HG02623 (cell line): ENCODE measurements around the gene PRR9.
"Not testable (repeated sequence)": the region's sequence is repeated elsewhere in the genome, so short reads cannot be mapped to it uniquely, and the experiment has no call there.

Experiments
- ATAC-seq: cut with Tn5 transposase; IDR thresholded peaks from one replicate; pipeline ENCODE4 v1.9.1; 2021; ENCODE audit warnings: moderate library complexity; ENCODE audit not compliant: unreplicated experiment

The PRR9 gene, protein sequence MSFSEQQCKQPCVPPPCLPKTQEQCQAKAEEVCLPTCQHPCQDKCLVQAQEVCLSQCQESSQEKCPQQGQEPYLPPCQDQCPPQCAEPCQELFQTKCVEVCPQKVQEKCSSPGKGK

DNA sequence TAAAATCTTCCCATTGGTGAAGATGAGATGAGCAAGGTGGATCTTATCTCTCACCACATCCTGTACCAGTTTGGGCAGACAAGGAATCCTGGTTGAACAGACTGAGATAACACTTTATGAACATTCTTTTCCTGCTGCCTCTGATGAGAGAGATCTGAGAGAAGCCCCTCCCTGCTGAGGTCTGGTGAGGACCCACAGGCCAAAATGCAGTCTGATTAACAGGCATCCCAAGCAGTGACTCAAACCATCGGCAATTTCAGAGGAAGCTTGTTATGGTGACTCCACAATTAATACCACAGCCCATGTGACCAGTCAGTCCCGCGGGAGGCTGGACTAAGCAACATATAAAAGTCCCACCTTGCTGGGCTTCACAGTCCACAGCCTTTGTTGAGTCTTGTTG lies at the start of gene PRR9:
TSS of gene PRR9 (plus strand) at position 373 of the 400 bp plus-strand sequence. CDS start 561 bp downstream, outside the sequence.
- no peak for ATAC-seq

DNA sequence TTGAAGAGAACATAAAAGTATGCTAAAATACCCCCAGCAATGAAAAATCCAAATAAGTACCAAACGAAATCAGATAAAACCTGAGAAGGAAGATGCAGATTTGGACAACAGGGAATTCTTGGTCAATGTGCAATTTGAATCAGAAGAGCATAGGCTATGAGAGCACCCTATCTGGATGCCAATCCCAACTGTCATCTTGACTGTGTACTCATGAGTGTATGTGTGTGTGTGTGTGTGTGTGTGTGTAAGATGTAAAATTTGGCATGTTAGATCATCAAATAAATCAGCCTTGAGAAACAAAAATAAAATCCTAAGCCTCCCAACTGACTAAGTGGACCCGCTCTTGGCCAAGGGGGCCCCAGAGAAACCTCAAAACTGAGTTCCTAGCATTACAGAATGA lies 48.7 kb upstream of the PRR9 start:
- no peak for ATAC-seq

DNA sequence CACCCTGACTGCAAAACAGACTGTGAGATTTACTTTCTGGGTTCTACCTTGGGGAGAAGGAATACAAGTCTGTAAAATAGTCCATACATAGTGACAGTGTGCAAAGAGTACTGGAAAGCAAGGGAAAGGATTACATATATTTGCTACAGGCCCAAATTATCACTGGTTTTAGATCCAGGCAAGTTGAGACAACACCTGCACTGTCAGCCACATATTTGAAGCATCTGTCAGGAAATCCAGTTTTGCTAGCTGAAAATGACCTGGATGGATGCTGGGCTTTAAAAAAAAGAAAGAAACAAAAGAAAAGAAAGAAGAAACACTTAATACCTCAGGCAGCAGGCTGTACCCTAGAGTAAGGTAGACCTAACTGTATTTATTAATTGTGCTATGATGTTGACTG lies 42.8 kb upstream of the PRR9 start:
- ATAC-seq: no peak

DNA sequence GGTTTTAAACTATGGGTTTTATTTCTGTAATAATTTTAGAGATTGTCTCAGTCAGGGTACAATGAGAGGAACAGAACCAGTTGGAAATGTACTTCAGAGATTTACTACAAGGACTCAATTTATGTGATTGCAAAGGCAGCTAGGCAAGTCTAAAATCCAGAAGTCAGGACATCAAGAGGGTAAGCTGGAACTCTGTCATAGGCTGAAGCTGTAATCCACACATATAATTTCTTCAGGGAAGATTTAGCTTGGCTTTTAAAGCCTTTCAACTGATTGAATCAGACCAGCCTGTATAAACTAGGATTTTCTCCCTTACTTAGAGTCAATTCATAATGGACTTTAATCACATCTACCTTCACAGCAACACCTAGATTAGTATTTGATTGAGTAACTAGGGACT lies 38.5 kb upstream of the PRR9 start:
- ATAC-seq: no peak

DNA sequence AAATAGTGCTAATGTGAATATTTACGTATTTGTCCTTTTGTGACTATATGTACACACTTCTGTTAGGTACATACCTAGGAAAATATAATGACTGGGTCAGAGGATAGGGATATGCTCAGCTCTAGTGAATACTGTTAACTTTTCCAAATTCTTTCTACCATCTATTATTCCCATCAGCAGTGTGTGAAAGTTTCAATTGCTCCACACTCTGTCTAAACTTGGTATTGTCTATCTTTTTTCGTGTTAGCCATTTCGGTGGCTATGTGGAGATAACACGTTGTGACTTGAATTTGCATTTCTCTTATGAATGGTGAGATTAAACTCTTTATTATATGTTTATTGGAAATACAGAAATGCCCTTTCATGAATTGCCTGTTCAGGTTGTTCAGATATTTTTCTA lies 36.8 kb upstream of the PRR9 start:
- ATAC-seq: no peak

DNA sequence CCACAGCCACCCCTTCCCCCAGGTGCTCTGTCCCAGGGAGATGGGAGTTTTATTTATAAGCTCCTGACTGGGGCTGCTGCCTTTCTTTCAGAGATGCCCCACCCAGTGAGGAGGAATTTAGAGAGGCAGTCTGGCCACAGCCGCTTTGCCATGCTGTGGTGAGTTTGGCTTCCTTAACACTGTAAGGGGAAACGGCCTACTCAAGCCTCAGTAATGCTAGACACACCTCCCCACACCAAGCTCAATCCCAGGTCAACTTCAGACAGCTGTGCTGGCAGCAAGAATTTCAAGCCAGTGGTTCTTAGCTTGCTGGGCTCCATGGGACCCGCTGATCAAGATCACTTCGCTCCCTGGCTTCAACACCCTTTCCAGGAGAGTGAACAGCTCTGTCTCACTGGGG lies 29.1 kb upstream of the PRR9 start:
- ATAC-seq: not testable (repeated sequence)

DNA sequence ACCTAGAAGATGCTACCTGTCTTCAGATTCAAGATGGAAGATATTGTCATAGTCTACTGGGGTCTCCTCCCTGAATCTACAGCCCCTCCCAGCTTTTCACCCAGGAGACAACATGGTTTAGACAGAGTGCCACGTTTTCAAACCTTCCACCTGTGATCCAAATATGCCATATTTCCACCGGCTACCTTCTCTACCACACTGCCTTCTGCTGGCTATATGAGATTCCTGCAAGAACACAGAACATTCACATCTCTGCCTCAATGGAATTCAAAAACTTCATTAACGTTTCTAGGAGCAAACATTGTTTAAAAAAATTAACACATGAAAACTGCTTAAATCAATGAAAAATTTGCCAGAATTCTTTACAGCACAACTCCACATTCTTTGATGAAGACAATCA lies 27.0 kb upstream of the PRR9 start:
- ATAC-seq: no peak

DNA sequence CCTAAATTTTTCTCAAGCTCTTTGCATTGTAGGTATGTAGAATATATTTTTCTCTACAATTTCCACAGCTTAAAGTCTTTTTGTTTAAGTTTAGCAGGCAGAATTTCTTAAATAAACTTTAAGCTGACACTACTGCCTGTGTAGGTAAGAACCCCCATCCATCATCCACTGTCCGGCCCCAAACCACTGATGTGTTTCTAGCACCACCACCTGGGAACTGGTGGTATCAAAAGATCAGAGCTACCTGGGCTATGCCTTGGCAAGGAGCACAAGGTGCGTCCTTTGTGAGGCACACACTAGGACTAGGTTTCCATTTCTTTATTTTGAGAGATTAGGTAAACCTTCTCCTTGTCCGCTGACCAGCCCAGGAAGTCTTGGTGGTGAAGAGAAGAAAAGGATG lies 24.7 kb upstream of the PRR9 start:
- ATAC-seq: no peak

DNA sequence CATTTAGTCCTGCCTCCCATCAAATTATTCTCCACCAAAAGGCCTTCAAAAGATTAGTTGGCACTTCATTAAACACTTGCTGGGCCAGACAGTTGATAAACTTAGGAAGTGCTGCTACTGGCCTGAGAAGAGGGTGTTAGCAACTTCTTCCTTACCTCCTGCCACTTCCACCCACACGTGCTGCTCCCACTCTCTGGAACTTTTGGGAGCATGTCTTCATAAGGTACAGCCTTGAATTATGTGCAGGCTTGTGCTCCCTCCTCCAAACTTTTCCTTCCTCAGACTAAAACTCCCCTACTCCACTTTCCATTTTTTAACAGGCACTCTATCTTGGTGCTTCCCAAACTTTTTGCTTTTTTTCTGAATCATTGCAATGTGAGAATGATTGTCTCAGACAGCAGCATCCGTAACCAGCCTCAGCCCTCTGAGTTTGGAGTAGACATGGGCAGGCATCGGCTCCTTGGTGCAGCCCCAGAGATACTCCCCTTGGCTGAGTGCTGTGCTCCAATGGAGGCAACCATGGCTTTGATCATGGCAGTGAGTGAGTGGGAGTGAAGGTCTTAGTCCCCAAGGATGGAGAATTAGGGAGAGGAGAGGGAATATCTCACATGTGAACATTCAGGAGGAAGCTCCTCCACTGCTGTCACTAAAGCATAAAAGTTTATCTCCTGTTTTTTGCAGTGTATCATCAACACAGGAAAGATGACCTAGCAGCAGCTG lies 22.9 kb upstream of the PRR9 start:
- ATAC-seq: no peak

DNA sequence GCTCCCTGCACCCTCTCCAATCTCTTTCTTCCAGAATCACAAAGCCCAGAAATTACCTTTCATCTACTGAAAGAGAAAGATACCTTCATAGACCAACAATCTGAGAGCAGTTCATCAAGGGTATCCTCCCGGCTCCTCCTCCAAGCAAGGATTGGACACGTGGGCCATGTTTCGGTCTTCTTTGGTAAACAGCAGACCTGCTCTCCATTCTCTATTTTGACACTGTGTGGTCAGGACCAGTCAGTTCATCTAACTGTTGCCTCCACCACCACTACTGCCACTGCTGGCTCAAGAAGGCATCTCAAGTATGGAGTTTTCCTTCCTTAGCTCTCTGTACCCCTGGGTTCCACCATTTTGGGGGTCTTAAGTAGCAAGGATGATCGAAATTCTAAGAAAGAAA lies 22.2 kb upstream of the PRR9 start:
- no peak for ATAC-seq

DNA sequence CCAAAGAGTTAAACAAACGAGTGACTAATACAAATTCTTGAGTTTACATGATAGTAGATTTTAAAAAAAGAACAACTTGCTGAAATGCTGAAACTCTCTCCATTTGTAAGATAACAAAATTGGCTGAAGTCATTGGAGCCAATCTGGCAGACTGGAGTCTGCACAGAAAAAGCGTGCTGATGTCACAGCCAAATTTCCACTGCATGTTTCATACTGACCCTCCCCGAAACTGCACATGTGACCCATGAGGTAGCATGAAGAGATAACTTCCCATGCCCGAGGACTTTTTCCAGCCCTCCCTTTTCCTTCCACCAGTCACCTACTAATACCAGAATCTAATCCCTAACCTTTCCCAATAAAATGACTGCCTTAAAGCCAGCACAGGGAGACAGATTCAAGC lies 15.4 kb upstream of the PRR9 start:
- ATAC-seq: no peak

DNA sequence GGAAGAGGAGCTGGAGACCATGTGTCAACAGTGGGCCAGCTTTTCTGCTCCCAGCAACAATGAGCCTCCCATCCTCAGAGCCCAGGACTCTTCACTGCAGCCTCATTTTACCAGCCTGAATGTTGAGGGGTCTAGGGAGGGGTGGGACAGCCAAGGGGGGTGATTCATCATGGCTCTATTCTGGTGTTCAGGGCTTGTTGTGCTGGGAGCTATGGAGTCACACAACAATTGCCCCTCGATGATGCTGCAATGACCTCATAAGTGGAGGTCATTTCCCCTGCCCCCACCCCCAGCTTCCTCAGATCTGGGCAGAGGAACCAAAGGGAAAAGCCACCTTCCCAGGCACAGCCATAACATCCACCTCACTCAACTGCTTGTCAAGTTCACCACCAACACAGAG lies 14.3 kb upstream of the PRR9 start, which contains the start of gene LELP1:
TSS of gene LELP1 (plus strand) at position 301 of the 400 bp plus-strand sequence. CDS start 1,278 bp downstream, outside the sequence.
- ATAC-seq: no peak

DNA sequence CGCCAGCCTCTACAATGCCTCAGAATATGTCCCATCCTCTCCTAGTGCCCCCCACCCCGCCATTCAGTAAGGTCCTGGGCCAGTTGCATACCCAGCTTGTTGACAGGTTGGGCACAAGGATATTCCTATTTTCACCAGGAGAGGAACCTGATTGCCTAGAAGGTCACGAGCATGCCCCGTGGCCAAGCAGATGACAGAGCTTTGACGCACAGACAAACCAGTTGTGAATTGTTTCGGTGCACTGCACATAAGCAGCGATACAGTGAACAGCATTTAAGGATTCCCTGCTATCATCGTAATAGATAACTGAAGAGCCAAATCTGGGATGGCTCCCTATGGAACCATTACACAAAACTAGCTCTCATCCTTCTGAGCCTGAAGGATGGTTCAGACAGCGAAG lies 10.8 kb upstream of the PRR9 start:
- no peak for ATAC-seq

DNA sequence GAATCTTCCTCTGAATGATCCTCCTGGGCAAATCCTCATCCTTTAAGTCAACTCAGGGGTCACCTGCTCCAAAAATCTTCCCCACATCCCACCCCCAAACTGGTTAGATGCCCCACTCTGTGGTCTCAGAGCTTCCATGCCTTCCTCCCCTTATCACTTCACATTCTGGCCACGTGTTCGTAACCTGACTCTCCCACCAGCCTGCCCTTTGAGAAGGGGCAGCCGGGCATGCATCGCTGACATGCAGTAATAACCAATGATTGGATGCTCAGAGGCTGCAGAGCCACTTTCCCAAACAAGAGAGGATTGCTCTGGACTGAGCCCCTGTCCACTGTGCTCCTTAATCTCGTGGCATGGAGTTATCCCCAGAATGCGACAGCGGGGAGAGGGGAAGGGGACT lies 7.2 kb upstream of the PRR9 start:
- ATAC-seq: no peak

DNA sequence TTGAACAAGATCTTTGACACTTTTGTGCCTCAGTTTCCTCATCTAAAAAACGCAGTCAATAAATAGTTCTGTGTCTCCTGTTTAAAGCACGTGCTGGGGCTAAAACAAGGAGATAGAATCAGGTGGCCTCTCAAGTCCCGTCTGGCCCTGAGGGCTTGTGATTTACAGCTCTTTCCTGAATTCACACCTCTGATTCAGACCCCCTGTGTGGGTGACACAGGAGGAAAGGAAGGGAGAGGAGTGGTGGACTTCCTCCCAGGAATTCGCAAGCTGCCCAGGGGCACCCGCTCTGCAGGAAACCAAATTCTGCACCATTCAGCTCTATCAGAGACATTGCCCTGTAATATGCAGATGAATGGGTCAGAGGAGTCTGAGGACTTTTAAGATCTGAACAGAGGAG lies 5.2 kb upstream of the PRR9 start:
- ATAC-seq: no peak

DNA sequence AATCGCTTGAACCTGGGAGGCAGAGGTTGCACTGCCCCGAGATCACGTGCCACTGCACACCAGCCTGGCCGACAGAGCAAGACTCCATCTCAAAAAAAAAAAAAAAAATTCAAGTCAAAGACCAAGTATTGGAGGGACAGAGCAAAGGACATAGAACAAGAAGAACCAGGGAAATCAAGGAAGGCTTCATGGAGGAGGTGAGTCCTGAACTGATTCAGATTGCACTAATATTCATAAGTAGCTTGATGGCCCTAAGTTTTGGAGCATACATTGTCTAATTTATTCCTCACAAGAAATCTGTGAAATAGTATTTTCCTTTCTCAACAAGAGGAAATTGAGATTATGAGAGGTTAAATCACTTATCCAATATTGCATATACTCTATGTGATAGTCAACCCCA lies 3.9 kb upstream of the PRR9 start:
- no peak for ATAC-seq

DNA sequence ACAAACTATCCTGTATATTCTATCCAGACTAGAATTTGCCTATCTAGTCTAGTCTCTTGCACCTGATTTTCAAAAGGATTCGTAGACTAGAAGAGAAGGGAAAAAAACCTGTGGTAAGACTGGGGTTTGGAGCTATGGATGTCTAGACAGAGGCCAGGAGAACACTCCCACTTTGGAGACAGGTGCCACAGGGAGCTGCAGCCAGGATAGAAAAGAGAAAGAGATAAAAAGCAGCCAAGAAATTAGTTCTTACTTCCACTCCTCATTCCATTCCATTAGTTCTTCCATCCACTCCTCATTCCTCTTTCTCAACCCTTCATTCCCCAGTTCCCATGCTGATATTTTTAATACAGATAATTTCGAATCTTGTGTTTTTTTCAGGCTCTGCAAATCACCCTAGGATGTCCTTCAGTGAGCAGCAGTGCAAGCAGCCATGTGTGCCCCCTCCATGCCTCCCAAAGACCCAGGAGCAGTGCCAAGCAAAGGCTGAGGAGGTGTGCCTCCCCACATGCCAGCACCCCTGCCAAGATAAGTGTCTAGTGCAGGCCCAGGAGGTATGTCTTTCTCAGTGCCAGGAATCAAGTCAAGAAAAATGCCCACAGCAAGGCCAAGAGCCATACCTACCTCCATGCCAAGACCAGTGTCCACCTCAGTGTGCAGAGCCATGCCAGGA lies 496 bp downstream of the PRR9 start:
- ATAC-seq: no peak

DNA sequence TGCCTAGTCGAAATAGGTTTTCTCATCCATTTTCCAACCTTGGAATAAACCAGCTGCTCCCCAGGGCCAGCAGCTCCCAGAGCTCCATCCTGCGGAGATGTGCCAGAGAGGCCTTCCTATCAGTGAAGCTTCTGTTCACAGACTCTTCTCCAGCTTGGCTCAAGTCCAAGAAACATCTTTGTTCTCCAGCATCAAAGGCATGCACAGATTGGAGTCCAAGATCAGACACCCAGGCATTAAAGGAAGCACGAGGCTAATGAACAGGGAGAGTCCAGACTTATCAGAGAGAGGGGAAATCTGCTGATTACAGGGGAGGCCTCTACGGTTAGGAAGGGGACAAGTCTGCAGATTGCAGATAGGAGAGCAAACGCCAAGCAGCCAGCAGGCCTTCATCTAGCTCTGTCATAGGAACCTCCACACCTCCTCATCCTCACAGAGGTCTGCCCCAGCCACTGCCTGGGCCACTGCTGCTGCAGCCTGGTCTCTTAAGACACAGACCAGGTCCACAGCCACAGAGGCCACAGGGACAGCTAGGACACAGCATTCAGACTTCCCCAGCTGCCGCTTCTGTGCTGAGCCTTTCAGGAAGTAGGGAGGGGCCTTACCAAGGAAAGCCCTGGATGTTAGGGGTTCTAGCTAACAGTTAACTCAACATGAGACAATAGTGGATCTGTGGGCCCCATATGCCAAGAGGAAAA lies 3.4 kb downstream of the PRR9 start:
- ATAC-seq: no peak

DNA sequence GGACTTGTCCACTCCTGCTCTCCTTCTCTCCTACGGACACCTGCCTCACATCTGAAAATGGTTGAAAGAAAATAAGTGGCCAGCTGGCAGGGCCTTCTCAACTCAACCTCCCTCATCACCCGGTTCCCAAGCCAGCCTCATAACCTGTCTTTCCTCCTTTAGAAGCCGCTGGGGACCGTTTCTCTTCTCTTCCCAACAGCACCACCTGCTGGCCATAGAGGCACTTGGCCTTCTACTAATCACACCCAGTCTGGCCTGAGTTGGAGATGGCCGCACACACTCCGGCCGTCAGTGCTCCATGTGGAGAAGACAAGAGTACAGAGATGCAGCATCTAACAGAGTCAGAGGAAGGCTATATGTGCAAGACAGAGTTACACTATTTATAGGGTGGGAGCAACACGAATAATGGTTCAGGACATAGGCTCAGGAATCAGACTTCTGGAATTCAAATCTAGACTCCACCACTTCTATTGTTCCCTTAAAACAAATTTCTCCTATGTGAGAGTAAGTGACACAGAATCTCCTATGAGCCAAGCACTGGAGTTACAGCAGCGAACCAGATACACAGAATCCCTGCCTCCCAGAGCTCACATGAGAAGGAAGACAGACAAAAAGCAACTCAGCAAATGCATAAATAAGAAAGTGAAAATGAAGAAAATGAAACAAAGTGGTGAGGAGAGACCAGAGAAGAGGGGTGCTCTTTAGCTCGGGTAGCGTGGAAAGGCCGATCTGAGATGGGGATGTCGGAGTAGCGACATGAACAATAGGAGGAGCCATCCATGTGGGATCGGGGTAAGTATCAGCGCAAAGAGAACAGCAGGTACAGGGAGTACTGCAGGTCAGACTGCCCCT lies 5.9 kb downstream of the PRR9 start:
- ATAC-seq: peak; percentile 64

DNA sequence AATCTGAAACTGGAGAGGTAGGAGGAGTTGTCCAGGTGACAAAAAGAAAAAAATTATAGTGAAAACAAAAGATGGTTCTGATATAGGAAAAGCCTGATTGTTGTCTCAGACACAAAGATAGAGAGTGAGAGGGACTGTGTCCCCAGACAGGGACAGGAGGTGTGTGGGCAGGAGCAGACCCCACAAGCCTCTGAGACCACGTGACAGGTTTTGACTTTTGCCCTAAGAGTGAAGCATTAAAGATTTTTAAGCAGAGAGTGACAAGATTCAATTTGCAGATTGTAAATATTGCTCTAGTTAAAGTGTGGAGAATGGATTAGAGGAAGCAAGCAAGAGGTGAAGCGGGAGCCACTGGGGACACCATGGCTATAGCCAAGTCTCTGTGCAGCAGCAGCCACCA lies 10.4 kb downstream of the PRR9 start:
- no peak for ATAC-seq

DNA sequence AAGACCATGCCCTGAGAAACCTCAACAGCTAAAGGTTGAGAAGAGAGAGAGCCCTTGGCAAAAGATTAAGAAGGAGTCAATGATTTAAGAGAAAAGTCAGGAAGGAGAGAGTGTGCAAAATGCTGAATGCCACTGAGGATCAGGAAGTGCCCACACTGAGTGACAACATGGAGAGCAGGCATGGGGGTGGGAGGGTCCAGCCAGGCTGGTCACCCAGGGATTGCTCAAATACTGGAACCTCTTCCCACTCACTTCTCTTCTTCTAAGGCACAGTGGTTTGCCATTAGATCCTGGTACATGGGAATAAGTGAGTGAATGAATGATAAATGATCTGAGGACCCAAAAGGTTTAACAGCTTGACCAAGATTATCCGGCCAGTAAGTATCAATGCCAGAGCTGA lies 11.1 kb downstream of the PRR9 start:
- ATAC-seq: no peak
